Measurements from ENCODE around the gene STUM. TPM values are rescaled to one million over a fixed set of nuclear protein-coding genes. Genes with fewer than 3 reads are reported as not detected.

The STUM gene
- total RNA-seq, 1 donor from 2014 or later = 0.20 TPM

- DNase-seq (ENCODE audit: low read depth in 2 of 2) = no peak
Measured at GRCh38 chr1:226560243-226560642, 11.7 kb downstream of the STUM start.

DNA sequence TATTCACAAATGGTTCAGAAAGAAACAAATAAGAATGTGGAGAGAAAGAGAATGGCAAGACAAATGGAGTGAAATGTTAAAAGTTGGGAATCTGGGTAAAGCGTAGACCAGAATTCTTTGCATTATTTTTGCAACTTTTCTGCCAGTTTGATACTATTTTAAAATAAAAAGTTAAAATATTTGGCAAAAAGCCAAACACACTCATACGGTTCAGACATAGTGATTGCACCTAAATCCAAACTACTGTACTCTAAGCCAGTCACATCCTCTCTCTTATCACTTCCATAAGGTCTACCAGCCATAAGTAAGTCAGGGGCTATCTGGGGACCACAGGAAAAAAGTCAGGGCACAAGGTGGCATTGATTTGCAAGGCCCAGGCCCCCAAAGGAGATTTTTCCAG is 14.4 kb downstream of the STUM start:
- no peak for DNase-seq (ENCODE audit: low read depth in 2 of 2)

GRCh38 chr1:226563666-226564065 is 15.1 kb downstream of the STUM start:
- no peak for DNase-seq (ENCODE audit: low read depth in 2 of 2)

DNA sequence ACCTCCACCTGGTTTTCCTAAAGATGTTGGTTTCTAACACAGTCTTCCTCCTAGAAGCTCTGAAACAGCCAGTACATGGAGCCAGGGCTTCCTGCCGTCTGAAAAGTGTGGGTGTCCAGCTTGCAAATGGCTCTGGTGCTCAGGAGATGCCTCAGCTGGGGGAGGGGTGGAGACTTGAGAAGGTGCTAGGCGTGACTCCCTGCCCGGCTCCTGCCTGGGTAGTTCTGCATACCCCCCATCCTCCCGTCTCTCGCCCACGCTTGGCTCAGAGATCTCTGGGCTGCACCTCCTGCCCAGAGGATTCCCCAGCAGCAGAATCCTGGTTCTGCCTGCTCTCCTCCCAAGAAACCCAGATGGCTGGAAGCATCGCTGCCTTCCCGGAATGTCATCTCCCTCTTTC is 16.9 kb downstream of the STUM start:
- DNase-seq (ENCODE audit: low read depth in 2 of 2) = no peak

DNA sequence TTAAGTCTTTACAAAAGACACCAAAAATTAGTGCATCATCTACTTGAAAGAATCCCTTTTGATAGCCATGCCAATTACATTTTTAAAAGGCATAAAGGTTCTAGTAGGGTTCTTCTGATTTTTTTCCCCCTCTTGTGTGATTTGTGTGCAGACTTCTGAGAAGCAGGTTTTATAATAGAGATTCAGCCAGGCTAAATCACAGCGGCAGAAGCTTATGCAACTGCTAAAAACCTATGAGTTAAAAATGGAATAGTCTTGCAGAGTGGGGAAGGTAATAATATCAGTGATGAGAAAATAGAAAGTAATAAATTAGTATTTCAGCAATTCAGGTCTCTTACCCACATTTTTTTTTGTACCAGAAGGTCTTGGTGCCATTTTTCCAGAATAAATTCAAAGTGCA is 17.7 kb downstream of the STUM start:
- no peak for DNase-seq (ENCODE audit: low read depth in 2 of 2)

DNA sequence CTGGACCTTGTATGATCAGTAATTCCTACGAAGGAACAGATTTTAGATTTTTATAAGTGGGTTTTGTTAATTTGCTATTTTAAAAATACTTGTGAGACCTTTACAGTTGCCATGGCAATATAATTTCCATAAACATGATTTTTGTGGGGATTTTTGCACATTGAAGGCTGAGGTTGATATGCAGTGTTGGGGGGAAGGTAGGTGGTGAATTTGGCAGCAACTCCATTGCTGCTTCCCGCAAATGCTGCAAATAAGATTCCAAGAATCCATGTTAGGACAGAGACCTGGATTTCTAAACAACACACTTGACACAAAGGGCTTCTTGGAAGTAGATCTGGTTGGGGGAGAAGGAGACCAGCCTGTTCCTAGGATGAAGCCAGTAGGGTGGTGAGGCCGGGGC is 18.2 kb downstream of the STUM start:
- no peak for DNase-seq (ENCODE audit: low read depth in 2 of 2)

- DNase-seq (ENCODE audit: low read depth in 2 of 2) = no peak
Measured at GRCh38 chr1:226568077-226568831, 19.7 kb downstream of the STUM start.

DNA sequence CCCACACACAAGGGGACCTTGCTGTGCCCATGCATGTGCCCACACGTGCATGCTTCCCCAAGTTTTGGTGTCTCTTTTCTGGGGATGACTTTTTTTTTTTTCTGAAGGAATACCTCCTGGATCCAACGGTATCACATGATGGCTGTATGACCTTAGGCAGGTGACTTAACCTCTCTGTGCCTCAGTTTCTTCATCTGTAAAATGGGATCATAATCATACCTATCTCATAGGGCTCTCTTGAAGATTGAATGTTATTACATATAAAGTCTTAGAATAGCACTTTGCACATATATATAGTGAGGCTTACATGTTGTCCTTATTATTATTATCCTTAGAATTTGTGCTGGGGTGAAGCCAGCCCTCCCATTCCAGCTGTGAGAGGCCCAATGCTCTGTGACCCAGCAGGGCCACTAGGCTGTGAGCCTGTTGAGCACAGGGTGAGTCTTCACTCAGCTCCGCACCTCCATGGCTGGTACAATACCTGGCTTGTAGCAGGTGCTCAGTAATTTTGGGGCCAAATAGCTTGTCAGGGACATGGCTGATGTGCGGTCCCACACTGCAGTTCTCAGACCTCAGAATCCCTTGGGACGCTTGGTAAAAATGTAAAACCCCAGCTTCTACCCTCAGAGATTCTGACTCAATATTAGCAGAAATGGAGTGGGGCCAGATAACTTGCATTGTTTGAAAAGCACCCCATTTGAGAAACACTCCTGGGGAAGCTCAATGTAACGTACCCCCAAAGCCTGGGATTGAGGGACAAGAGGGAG is 20.6 kb downstream of the STUM start:
- no peak for DNase-seq (ENCODE audit: low read depth in 2 of 2)

DNA sequence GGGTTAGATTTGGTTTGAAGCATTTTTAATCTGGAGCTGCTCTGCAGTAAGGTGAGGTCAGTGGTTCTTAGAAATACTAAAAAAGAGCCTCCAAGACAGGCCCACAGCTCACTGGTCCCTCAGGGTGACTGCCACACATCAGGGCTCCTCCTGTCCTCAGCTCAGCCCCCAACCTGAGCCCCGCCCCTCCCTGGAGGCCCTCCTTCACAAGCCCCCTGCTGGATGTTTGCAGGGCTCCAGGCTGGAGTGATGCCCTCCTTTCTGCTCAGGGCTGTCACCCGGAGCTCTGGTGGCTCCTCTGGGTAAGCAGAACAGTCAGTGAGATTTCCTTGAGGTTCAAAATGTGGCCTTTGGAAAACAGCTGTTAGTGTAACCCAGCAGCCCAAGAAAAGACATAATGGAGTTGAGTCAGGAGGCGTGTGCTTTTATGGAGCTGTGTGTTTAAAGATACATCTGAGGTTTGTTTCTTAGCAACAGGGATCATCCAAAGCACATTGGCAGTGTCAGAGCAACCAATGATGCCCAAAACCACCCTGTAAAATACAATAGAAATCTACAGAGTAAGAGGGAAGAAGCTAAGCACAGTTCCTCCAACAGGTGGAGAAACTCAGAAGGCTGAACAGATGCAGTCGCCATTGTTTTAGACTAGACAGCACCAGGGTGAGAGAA is 21.4 kb downstream of the STUM start:
- DNase-seq (ENCODE audit: low read depth in 2 of 2) = no peak

- DNase-seq (ENCODE audit: low read depth in 2 of 2) = no peak
Measured at GRCh38 chr1:226571893-226572292, 23.3 kb downstream of the STUM start.

DNA sequence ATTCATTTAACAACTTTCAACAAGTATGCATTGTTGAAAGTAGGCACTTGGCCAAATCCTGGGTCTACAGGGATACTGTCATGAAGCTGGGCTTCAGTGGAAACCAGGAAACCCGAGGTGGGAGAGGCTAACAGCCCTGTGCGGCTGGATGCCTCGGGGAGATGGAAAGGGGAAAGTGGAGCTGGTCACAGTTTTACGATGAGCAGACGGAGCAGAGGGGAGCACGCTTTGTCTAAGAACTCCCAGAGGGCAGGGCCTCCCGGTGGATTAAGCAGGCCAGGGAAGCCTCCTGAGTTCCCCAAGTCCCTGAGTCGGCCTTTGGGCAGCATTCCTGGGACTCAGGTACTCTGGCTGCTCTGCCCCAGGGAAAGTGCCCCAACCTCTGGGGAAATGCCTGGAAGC is 23.8 kb downstream of the STUM start:
- peak in 1 of 2 donors; percentile 60 for DNase-seq (ENCODE audit: low read depth in 2 of 2)

GRCh38 chr1:226574044-226574443 is 25.5 kb downstream of the STUM start:
- no peak for DNase-seq (ENCODE audit: low read depth in 2 of 2)

- DNase-seq (ENCODE audit: low read depth in 2 of 2) = no peak
Measured at GRCh38 chr1:226574591-226575435, 26.2 kb downstream of the STUM start.

DNA sequence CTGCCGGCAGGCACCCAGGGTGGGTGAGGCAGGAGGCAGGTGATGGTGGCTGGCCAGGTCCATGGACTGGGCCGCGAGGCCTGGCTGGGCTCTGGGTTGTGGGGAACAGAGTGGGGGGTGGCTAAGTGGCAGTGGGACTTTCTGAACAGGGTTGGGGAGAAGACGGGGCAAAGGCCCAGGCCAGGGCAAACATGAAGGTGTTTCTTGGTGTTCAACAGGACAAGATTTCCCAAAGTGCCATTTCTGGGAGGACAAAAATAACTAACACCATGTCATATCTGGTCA is 26.8 kb downstream of the STUM start:
- DNase-seq (ENCODE audit: low read depth in 2 of 2) = no peak

DNA sequence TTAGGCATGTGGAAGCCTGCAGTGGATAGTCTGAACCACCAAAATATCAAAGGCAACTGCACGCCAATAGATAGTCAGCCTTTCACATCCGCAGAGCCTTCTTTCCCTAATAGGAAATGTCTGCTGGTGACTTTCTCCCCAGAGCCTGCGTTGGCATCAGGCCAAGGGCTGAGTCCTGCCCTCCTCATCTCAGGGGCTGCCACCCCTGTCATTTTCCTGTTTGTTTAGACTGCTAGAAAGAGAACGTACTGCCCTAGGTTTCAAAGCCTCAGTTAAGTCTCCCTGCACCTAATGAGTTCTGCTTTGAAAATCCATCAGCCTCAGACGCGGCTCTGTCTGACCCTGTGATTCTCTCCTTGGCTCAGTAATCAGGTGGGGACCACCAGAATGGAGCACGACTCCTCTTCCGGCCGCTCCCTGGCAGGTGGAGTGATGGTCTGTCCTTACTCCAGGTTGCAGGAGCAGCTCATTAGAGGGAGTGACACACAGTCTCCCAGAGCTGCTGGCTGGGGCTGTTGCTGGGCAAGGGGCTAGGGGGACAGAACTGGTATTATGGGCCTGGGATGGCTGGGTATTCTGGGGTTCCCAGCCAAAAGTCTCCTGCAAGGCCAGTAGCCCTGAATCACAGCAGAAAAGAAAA is 27.3 kb downstream of the STUM start:
- DNase-seq (ENCODE audit: low read depth in 2 of 2) = peak in 1 of 2 donors; percentile 5

- no peak for DNase-seq (ENCODE audit: low read depth in 2 of 2)
Measured at GRCh38 chr1:226576601-226577000, 28.0 kb downstream of the STUM start.

DNA sequence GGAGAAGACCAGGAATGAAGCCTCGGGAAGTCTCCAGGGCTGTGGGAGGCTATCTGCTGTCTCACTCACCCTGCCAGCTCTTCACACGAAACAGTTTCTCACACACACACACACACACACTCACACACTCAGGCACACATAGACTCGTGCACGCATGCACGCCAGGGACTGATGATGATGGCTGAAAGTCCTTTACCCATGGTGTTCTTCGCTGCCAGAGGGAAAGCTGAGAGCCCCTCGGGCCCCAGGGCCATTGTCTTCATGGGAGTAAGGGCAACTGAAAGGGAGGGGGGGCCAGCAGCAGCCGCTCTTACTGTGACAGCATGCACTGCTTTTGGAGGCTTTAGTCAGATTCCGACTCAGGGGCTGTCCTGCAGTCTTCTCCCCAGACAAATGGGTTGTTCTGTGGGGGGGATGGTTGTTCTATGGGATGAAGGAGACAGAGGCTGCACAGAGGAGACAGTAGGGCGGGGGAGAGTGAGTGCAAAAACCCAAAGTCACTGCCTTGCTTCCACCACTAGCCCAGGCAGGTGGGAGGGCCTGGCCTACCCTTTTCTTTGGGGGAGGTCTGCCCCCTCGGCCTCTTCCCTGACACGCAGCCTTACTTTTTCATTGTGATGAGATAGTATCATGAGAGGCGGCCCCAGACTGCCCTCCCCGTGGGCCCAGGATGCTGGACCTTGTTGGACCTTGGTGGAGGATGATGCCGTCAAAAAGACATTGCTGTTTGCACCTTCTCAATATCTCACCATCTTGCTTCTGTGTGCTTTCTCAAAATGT is 29.0 kb downstream of the STUM start:
- no peak for DNase-seq (ENCODE audit: low read depth in 2 of 2)

GRCh38 chr1:226578946-226579578 is 30.5 kb downstream of the STUM start:
- DNase-seq (ENCODE audit: low read depth in 2 of 2) = no peak

DNA sequence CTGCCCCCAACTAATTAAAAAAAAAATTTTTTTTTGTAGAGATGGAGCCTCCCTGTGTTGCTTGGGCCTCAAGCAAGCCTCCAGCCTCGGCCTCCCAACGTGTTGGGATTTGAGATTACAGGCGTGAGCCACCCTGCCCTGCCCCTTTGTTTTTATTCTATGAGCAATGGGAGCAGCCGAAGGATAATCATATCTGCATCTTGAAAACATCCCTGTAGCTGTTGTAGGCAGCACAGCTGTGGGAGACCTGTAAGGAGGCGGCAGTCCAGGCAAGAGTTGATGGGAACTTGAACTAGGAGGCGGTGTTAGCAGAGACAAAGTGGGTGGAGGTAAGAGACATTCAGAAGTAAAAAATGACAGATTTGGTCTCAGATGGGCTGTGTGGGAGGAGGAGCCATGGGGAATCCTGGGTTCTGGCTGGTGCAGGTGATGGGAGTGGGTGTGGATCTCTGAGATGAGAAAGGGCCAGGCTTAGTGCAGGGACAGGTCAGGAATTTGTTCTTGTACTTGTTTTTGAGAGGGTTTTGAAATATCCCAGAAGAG is 31.3 kb downstream of the STUM start:
- DNase-seq (ENCODE audit: low read depth in 2 of 2) = no peak
